Adrenal gland (tissue), 5 donors: Measurements from ENCODE around the gene MBIP.

Source experiments
- CTCF ChIP-seq, 6 experiments: fragments of 450-650 bp in 4 of 6; fragments of 200-600 bp in 2 of 6; sonication (generic) in 1 of 6; IDR thresholded peaks; 1 replicate in 5 of 6; 2 replicates in 1 of 6; pipeline versions ENCODE4 v1.5.1 to v1.8.0; 2016 to 2021; ENCODE audit warnings: antibody characterized with exemption in 6 of 6, mild to moderate bottlenecking in 2 of 6, moderate library complexity in 1 of 6
- POLR2A ChIP-seq, 2 donors: fragments of 450-650 bp; IDR thresholded peaks; one replicate each; pipeline ENCODE4 v1.6.1; 2017; ENCODE audit warnings: antibody characterized with exemption in 2 of 2, mild to moderate bottlenecking in 2 of 2, moderate library complexity in 1 of 2
- donor health status: DM: no; HTN: no; CAD: no.

GRCh38 chr14:36304895-36305294, 15.5 kb downstream of the MBIP start:
- TF ChIP-seq CTCF (IDR thresholded peaks at IDR 0.05) (no peak), POLR2A (IDR thresholded peaks at IDR 0.05) (no peak)
